Tibial nerve (tissue), 3 donors: ENCODE results near the gene ARHGAP26.

Source experiments
- CTCF ChIP-seq, 5 experiments: fragments of 200-600 bp in 3 of 5; fragments of 450-650 bp in 2 of 5; sonication (generic) in 3 of 5; IDR thresholded peaks; one replicate each; pipeline ENCODE4 v1.5.1; 2016 to 2019; ENCODE audit warnings: antibody characterized with exemption in 5 of 5, mild to moderate bottlenecking in 3 of 5, moderate library complexity in 2 of 5
- POLR2A ChIP-seq, 2 donors: fragments of 450-650 bp; IDR thresholded peaks; one replicate each; pipeline ENCODE4 v1.6.1; 2017; ENCODE audit warnings: antibody characterized with exemption in 2 of 2, mild to moderate bottlenecking in 2 of 2, moderate library complexity in 2 of 2

- TF ChIP-seq POLR2A (IDR thresholded peaks at IDR 0.05), result no peak
- no peak for TF ChIP-seq CTCF (IDR thresholded peaks at IDR 0.05)
Observed at GRCh38 chr5:142737179-142737578, 33.0 kb upstream of the ARHGAP26 start.
